KOPT-K1 (cell line): ENCODE measurements around the gene PDXDC1.
A peak's percentile ranks its signal among the peaks of the same experiment; 100 is the strongest.
"Not testable (repeated sequence)": the region's sequence is repeated elsewhere in the genome, so short reads cannot be mapped to it uniquely, and the experiment has no call there.

Source experiments
- H3K27ac ChIP-seq: fragments of 200-600 bp; sonication (generic); 2 replicates; pipeline ENCODE4 v1.5.1; 2016; ENCODE audit warnings: antibody characterized with exemption, mild to moderate bottlenecking, low read depth, low read length; ENCODE audit not compliant: poor library complexity, severe bottlenecking
- H3K36me3 ChIP-seq: fragments of 200-600 bp; sonication (generic); 2 replicates; pipeline ENCODE4 v1.5.1; 2017; ENCODE audit warnings: antibody characterized with exemption, mild to moderate bottlenecking, low read length, moderate library complexity; ENCODE audit not compliant: insufficient read depth
- H3K9me3 ChIP-seq: fragments of 200-600 bp; sonication (generic); 2 replicates; pipeline ENCODE4 v1.5.1; 2017; ENCODE audit warnings: antibody characterized with exemption, low read length, mild to moderate bottlenecking; ENCODE audit not compliant: insufficient read depth, poor library complexity, severe bottlenecking

PDXDC1 gene

GRCh38 chr16:15022194-15022593 lies 47.4 kb downstream of the PDXDC1 start:
- peaks cover 62% of the 10 kb centered on the region for H3K36me3 ChIP-seq

GRCh38 chr16:15023381-15024077 lies 48.7 kb downstream of the PDXDC1 start:
- H3K27ac ChIP-seq, H3K9me3 ChIP-seq: not testable (repeated sequence)
- peaks cover 57% of the 10 kb centered on the region for H3K36me3 ChIP-seq

More at GRCh38 chr16:15022194-15022593, 47.4 kb downstream of the PDXDC1 start:
- H3K9me3 ChIP-seq, H3K27ac ChIP-seq: not testable (repeated sequence)

GRCh38 chr16:15024858-15025199 lies 50.0 kb downstream of the PDXDC1 start:
- H3K9me3 ChIP-seq, H3K27ac ChIP-seq: not testable (repeated sequence)
- H3K36me3 ChIP-seq, result peaks cover 54% of the 10 kb centered on the region

- H3K36me3 ChIP-seq, result peaks cover 54% of the 10 kb centered on the region
- not testable (repeated sequence) for H3K27ac ChIP-seq, H3K9me3 ChIP-seq
Observed at GRCh38 chr16:15025234-15025951, 50.6 kb downstream of the PDXDC1 start.

- H3K36me3 ChIP-seq, result peaks cover 57% of the 10 kb centered on the region
- H3K9me3 ChIP-seq, H3K27ac ChIP-seq: not testable (repeated sequence)
Observed at GRCh38 chr16:15027051-15027450, 52.2 kb downstream of the PDXDC1 start.

- not testable (repeated sequence) for H3K27ac ChIP-seq, H3K9me3 ChIP-seq
- peaks cover 62% of the 10 kb centered on the region for H3K36me3 ChIP-seq
Observed at GRCh38 chr16:15027503-15028344, 52.9 kb downstream of the PDXDC1 start.

GRCh38 chr16:15028345-15028715 lies 53.5 kb downstream of the PDXDC1 start:
- H3K36me3 ChIP-seq, result peaks cover 62% of the 10 kb centered on the region
- H3K9me3 ChIP-seq, H3K27ac ChIP-seq: not testable (repeated sequence)

- H3K9me3 ChIP-seq, H3K27ac ChIP-seq: not testable (repeated sequence)
- peaks cover 62% of the 10 kb centered on the region for H3K36me3 ChIP-seq
Observed at GRCh38 chr16:15028801-15029698, 54.2 kb downstream of the PDXDC1 start.

- not testable (repeated sequence) for H3K9me3 ChIP-seq, H3K27ac ChIP-seq
- H3K36me3 ChIP-seq, result peaks cover 63% of the 10 kb centered on the region
Observed at GRCh38 chr16:15029749-15030148, 54.9 kb downstream of the PDXDC1 start.

GRCh38 chr16:15031179-15031578 lies 56.4 kb downstream of the PDXDC1 start:
- Histone ChIP-seq H3K9me3 (no peaks in the 10 kb centered on the region), H3K36me3 (peaks cover 65% of the 10 kb centered on the region), H3K27ac (peak overlapping the region; percentile 25)

- peaks cover 69% of the 10 kb centered on the region for H3K36me3 ChIP-seq
- H3K27ac ChIP-seq, result peak overlapping the region; percentile 25
- no peaks in the 10 kb centered on the region for H3K9me3 ChIP-seq
Observed at GRCh38 chr16:15031586-15031985, 56.8 kb downstream of the PDXDC1 start.

GRCh38 chr16:15032547-15033308 lies 57.9 kb downstream of the PDXDC1 start:
- H3K36me3 ChIP-seq, result peaks cover 81% of the 10 kb centered on the region
- no peak overlapping the region for H3K27ac ChIP-seq
- H3K9me3 ChIP-seq, result no peaks in the 10 kb centered on the region

- Histone ChIP-seq H3K9me3 (no peaks in the 10 kb centered on the region), H3K36me3 (peaks cover 84% of the 10 kb centered on the region), H3K27ac (no peak overlapping the region)
Observed at GRCh38 chr16:15033309-15033707, 58.5 kb downstream of the PDXDC1 start.
